ENCODE data around the gene ACAD10.

The ACAD10 gene

GRCh38 chr12:111780166-111780565, 94.3 kb downstream of the ACAD10 start:
- no peak for DNase-seq

- no peak for DNase-seq
These were observed 94.8 kb downstream of the ACAD10 start for GRCh38 chr12:111780615-111781014.

- DNase-seq, result no peak
These were observed 95.3 kb downstream of the ACAD10 start for GRCh38 chr12:111781085-111781658.

GRCh38 chr12:111783046-111783445, 97.2 kb downstream of the ACAD10 start:
- DNase-seq, result no peak

GRCh38 chr12:111784953-111785352, 99.1 kb downstream of the ACAD10 start:
- no peak for DNase-seq

- no peak for DNase-seq
These were observed 99.8 kb downstream of the ACAD10 start for GRCh38 chr12:111785651-111786050.

DNA sequence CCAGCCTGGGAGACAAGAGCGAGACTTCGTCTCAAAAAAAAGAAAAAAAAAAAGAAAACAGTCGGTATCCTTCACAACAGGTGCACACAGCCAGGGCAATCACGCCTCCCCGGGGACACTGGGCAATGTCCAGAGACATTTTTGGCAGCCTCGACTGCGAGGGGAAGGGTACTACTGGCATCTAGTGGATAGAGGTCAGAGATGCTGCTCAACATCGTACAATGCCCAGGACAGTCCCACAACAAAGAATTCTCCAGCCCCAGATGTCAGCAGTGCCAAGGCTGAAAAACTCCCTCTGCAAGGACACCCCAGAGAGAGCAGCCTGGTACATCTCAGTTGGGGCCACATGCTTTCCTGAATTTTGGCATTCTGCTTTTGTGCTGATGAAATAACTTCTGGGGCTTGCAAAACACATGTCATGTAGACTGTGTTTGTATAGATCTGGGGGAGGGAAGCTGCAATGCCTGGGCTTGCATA, 102.4 kb downstream of the ACAD10 start:
- no peak for DNase-seq

GRCh38 chr12:111789779-111790178, 103.9 kb downstream of the ACAD10 start:
- DNase-seq, result no peak

DNA sequence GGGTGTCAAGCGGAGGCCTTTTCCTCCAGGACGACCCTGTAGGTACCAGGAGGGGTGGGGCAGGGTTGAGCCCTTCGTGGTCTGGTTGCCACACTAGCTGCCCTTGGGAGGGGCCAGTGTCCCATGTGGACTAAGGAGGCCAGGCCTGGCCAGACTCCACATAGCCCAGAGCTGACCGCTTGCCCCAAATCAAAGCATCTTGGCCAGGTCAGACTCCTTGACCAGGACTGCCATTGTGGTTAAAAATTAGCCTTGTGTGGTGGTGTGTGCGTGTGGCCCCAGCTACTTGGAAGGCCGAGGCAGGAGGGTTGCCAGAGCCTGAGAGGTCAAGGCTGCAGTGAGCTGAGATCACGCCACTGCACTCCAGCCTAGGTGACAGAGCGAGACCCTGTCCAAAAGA, 105.7 kb downstream of the ACAD10 start:
- no peak for DNase-seq

DNA sequence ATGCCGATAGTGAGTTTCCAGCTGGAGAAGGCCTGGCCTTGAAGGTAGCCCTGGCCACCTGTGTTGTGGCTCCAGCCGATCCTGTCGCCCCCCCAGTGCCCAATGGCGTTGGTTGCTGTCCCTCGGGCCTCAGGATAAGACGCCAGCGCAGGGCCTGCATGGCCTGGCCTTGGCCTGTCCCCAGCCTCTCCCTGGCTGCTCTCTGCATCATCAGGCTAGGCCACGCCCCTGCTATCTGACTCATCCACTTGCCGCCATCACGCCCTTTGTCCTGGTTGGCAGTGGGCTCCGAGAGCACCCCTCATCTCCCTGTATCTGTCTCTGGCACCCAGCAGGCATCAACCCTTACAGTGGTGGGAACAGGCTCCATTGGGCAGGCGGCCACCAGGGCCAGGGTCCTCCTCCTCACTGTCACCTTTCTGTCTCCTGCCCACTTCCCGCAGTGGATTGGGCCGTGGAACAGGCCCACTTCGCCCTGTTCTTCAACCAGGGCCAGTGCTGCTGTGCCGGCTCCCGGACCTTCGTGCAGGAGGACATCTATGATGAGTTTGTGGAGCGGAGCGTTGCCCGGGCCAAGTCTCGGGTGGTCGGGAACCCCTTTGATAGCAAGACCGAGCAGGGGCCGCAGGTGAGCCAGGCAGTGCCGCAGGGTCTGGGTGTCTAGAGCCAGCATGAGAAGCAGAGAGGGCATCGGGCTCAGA, 106.5 kb downstream of the ACAD10 start:
- DNase-seq, result no peak

GRCh38 chr12:111792856-111793235, 107.0 kb downstream of the ACAD10 start:
- no peak for DNase-seq

DNA sequence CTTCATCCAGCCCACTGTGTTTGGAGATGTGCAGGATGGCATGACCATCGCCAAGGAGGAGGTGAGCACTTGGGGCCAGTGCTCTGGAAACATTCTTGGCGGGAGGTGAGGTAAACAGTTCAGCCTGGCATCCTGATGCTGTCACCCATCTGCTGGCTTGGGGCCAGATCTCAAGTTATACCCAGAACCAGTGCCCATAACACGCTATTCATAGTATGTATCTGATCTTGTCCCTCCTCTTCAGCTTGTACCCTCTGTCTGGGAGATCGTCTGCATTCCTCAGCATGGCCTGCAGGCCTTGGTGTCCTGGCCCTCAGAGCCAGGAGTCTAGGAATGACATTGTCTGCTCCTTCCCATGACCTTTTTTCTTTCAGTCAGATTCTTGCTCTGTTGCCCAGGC, 112.3 kb downstream of the ACAD10 start:
- DNase-seq, result no peak

DNA sequence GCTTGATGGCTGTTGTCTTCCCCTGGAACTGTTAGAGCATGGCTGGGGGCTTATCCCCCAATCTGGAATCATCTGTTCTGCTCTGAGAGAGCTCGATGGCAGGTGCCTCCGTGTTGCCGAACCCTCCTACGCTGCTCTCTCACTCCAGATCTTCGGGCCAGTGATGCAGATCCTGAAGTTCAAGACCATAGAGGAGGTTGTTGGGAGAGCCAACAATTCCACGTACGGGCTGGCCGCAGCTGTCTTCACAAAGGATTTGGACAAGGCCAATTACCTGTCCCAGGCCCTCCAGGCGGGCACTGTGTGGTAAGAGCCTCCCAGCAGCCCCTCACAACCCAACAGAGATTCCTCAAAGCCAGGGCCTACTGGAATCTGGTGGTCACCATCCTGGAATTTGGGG, 113.9 kb downstream of the ACAD10 start:
- no peak for DNase-seq

DNA sequence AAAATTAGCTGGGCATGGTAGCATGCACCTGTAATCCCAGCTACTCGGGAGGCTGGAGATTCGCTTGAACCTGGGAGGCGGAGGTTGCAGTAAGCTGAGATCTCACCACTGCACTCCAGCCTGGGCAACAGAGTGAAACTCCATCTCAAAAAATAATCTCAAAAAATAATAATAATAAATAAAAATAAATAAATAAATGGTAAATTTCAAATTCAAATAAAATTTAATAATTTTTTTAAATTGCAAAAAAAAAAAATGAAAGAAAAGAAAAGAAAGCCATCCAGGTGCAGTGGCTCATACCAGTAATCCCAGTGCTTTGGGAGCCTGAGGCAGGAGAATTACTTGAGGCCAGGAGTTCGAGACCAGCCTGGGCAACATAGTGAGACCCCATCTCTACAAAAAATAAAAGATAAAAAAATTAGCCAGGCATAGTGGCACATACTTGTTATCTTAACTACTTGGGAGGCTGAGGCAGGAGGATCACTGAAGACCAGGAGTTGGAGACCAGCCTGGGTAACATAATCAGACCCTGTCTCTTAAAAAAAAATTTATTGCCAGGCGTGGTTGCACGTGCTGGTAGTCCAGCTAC, 117.3 kb downstream of the ACAD10 start:
- DNase-seq, result no peak

DNA sequence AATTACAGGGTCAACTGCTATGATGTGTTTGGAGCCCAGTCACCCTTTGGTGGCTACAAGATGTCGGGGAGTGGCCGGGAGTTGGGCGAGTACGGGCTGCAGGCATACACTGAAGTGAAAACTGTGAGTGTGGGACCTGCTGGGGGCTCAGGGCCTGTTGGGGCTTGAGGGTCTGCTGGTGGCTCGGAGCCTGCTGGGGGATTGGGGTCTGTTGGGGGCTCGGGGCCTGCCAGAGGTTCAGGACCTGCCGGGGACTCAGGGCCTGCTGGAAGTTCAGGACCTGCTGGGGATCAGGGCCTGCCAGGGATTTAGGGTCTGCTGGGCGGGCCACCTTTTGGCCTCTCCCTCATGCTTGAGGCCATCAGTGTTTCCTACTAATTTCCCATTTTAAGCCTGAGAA, 118.0 kb downstream of the ACAD10 start:
- DNase-seq, result no peak

DNA sequence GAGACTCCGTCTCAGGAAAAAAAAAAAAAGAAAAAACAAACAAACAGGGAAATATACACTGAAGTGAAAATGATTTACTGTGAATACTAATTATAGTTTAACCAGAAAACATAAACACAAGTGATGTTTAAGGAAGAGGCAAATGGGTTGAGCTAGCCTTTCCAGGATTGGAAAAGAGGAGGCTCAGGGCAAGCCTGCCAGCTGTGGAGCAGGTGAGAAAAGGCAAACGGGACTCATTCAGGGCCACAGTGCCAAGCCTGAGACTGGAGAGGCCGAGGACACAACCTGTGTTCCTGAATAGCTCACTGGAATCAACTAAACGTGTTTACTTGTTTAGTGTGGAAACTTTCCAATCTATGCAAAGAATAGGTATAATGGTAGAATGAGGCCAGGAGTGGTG, 120.5 kb downstream of the ACAD10 start:
- no peak for DNase-seq
